Hepatocyte (in vitro differentiated cells): ENCODE measurements around the gene ZNF146.

ENCODE experiments used
- CTCF ChIP-seq: fragments of 200-600 bp; sonication (generic); IDR thresholded peaks from 2 replicates; pipeline ENCODE4 v1.5.1; 2016; ENCODE audit warnings: antibody characterized with exemption, mild to moderate bottlenecking; ENCODE audit not compliant: poor library complexity
- EZH2 ChIP-seq: fragments of 200-600 bp; sonication (generic); IDR thresholded peaks from 2 replicates; pipeline ENCODE4 v1.6.1; 2016; ENCODE audit warnings: antibody characterized with exemption, mild to moderate bottlenecking, borderline replicate concordance

- no peak for TF ChIP-seq CTCF
- TF ChIP-seq EZH2: no peak
Measured at GRCh38 chr19:36210497-36210896, 4.4 kb upstream of the ZNF146 start.
